ENCODE measurements around the gene RRAGA.
"Not testable (repeated sequence)": the region's sequence is repeated elsewhere in the genome, so short reads cannot be mapped to it uniquely, and the experiment has no call there.

RRAGA gene
- total RNA-seq, result 38.3 to 64.6 (median 49.1) reads per million in 17 experiments

- peak; percentile 96 to 98 (median 98) for DNase-seq
These were observed at the start of gene RRAGA for GRCh38 chr9:19048966-19049916. RRAGA (plus strand) TSS chr9:19049427; CDS start chr9:19049660, 233 bp downstream.

- DNase-seq, result no peak
These were observed 49.1 kb upstream of the RRAGA start for GRCh38 chr9:19000133-19000532.

- no peak for DNase-seq
These were observed 39.7 kb upstream of the RRAGA start for GRCh38 chr9:19009391-19009965.

DNA sequence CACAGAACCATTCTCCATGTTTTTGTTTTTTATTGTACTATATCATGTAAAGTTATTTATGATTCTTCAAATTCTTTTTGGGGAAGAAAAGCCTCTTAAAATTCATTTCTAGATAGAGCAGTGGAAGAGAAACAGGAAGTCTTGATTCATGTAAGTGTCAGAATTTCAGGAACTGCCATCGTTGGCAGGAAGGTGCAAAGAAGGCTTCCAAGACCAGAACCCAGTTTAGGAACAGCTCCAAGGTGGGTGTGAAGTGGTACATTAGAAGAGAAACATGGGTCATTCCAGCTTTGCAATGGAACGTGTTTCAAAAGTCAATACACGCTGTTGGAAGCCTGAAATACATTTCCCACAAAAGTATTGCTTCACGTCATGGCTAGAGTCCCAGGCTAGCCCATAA lies 31.0 kb upstream of the RRAGA start:
- DNase-seq, result peak in 2 of 4 experiments; percentile 19 to 23

DNA sequence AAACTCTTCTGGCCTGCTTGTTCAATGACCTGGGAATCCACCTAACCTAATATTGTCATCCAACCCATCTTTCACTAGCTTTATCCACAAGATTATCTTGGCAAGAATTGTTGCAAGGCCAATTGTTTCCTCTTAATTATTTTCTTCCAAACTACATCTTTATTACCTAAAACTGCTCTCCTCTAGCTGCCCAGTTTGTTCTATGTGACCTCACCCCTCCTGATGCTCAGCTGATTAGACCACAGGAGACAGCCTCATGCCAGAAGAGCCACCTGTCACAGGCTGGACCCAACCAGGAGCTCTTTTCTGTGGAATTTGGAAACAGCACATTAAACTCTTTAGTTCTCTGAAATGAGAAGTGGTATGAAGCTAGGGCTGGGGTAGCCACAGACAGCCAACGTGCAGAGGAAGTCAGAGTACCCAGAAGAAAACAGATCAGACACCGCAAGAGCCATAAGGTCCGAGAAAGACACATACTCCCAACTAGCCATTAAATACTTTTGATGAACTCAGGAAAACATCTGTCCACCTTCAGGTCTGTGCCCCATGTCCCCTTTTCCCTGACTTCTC lies 28.3 kb upstream of the RRAGA start:
- no peak for DNase-seq

GRCh38 chr9:19021649-19022048 lies 27.6 kb upstream of the RRAGA start:
- not testable (repeated sequence) for DNase-seq

- DNase-seq, result no peak
These were observed 27.0 kb upstream of the RRAGA start for GRCh38 chr9:19022206-19022605.

DNA sequence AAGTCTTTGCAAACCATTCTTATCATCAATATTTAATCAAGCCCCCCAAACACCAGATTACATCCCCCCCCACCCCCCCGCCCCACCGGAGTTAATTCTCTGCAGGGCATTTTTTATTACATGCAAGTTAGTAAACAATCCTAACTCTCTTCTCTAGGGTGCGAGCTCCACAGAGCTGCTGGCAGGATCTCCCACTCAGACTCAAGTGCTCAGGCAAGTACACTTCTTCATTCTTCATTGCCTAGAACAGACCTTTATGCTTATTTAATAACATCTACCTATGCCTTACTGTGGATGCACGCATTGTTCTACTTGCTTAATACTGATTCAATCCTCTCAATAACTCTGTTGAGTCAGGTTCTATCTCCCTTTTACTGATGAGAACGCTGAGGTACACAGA lies 26.1 kb upstream of the RRAGA start:
- no peak for DNase-seq

DNA sequence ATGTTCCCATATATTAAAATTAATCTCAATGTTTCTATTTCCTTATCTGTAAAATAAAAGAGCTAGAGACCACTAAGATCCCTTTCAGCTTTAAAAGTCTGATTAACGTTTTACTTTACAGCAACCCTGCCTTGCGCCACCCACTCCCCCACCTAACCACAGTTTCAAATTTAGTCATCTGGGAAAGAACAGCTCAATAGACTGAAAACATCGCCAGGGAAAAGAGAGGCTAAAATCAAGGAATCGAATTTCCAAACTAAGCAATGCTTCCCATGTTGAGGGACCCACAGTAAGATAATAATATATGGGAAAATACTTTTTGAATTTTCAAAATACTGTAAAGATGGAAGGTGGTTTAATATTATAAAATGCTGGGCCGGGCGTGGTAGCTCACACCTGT lies 22.9 kb upstream of the RRAGA start:
- DNase-seq, result no peak

DNA sequence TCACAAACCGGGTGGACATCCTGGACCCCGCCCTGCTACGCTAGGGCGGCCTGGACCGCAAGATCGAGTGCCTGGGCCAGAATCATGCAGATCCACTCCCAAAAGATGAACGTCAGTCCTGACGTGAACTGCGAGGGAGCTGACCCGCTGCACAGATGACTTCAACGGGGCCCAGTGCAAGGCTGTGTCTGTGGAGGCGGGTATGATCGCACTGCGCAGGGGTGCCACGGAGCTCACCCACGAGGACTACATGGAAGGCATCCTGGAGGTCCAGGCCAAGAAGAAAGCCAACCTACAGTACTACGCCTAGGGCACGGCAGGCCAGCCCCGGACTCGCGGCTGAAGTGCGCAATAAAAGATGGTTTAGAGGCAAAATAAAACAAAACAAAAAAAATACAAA lies 21.4 kb upstream of the RRAGA start:
- no peak for DNase-seq

DNA sequence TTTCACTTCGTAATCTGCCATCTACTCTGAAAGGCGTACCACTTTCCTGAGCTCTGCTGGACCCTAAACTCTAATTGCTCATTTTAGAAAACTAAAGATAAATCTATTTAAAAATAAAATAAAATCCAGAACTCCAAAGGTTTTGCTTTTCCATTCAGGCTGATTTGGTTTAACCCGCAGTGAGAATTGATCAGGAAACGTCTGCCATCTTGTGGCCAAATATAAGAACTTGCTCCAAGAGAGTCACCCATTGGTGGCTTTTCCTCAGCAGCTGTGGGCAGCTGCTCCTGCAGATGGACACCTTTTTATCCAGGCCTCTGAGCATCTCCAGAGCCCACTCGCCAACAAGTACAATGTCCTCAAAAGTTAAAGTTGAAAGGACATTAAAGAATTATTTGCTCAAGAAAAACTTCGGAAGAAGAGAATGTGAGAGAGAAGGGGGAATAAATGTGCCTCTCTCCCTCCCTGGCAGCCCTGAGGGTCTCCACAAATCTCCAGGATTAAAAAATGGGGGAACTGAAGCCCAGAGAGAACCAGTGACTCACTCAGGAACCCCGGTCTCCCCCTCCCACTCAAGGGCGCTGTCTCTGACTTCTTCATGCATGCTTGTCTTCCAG lies 20.3 kb upstream of the RRAGA start:
- peak; percentile 62 to 76 (median 68) for DNase-seq

- no peak for DNase-seq
These were observed 18.3 kb upstream of the RRAGA start for GRCh38 chr9:19030899-19031298.

DNA sequence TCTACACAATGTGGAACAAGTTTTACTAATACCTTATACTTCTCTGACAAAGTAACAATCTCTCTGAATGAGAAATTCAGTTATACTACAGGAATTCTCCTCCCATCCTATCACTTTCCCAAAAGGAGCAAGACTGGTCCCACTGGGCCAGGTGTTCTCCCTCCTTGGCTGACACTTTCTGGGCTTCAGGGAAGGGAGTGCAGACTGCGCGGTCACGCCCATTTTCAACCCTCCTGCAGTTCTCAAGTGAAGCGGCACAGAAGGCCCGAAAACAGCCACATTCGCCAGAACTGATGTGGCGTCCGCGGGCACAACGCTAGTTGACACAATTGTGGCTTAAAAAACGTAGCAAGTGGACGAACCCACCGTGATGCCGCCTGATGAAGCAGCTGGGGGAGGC lies 16.8 kb upstream of the RRAGA start:
- DNase-seq, result no peak

DNA sequence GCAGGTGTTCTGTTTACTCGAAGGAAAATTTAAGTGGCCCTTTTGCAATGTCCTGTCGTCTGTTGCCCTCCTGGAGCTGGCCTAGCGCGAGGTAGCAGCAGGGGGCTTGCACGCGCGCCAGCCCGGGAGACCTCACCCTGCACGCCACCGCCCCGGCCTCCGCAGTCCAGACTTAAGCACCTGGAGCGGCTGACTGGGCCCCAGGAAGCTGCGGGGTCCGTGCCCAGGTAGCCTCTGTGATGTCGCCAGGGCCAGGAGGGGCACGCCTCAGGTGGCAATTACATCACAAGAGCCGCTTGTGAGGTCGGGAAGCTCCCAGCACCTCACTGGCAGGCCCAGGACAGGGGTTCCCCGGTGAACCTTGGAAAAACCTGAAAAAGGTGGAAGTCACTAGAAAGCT lies 16.2 kb upstream of the RRAGA start, which contains the start of gene SAXO1:
TSS of gene SAXO1 (minus strand) at position 195 of the 400 bp plus-strand sequence. CDS start 301 bp downstream, outside the sequence.
- no peak for DNase-seq

DNA sequence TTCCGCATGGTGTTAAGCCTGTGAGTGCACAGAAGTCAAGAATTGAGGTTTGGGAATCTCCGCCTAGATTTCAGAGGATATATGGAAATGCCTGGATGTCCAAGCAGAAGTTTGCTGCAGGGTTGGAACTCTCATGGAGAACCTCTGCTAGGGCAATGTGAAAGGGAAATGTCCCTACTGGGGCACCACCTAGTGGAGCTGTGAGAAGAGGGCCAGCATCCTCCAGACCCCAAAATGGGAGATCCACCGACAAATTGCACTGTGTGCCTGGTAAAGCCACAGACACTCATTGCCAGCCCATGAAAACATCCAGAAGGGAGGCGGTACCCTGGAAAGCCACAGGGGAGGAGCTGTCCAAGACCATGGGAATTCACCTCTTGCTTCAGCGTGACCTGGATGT lies 12.6 kb upstream of the RRAGA start:
- no peak for DNase-seq

DNA sequence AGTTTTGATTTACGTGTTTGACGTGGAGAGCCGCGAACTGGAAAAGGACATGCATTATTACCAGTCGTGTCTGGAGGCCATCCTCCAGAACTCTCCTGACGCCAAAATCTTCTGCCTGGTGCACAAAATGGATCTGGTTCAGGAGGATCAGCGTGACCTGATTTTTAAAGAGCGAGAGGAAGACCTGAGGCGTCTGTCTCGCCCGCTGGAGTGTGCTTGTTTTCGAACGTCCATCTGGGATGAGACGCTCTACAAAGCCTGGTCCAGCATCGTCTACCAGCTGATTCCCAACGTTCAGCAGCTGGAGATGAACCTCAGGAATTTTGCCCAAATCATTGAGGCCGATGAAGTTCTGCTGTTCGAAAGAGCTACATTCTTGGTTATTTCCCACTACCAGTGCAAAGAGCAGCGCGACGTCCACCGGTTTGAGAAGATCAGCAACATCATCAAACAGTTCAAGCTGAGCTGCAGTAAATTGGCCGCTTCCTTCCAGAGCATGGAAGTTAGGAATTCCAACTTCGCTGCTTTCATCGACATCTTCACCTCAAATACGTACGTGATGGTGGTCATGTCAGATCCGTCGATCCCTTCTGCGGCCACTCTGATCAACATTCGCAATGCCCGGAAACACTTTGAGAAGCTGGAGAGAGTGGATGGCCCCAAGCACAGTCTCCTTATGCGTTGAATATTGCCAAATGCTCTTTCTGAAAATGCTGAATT lies 850 bp downstream of the RRAGA start:
- DNase-seq, result peak; percentile 5 to 17 (median 6)

- DNase-seq, result no peak
These were observed 1.7 kb downstream of the RRAGA start for GRCh38 chr9:19050637-19051591.

DNA sequence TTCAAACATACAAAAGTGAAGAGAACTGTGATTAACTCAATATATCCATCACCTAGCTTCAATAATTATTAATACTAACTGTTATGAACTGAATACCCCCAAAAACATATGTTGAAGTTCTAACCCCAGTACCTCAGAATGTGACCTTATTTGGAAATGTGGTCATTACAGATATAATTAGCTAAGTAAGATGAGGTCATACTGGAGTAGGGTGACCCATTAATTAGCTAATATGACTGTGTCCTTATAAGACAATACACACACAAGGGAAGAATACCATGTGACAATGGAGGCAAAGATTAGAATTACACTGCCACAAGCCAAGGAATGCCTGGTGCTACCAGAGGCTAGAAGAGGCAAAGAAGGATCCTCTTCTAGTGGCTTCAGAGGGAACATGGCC lies 7.8 kb downstream of the RRAGA start:
- DNase-seq, result no peak

DNA sequence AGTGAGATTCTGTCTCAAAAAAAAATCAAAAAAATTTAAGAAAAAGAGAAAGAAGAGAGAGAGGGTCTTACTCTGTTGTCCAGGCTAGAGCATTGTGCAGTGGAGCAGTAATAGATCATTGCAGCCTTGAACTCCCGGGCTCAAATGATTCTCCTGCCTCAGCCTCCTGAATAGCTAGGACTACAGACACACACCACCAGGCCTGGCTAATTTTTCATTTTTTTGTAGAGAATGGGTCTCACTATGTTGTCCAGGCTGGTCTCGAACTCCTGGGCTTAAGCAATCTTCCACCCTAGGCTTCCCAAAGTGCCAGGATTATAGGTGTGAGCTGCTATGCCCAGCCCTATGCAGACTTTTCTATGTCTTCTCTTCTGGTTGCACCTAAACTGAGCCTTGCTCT lies 25.0 kb downstream of the RRAGA start:
- no peak for DNase-seq

DNA sequence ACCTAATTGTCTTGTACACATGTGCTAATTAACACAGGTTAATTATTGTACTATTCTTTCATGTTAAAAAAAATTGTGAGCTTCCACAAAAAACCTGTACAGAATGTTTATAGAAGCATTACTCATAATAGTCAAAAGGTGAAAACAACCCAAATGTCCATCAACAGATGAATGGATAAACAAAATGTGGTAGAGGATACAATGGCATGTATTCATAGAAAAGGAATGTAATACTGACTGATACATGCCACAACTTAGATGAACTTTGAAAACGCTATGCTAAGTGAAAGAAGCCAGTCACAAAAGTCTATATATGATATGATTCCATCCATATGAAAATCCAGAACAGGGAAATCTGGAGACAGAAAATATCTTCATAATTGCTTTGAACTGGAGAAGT lies 25.6 kb downstream of the RRAGA start:
- no peak for DNase-seq

DNA sequence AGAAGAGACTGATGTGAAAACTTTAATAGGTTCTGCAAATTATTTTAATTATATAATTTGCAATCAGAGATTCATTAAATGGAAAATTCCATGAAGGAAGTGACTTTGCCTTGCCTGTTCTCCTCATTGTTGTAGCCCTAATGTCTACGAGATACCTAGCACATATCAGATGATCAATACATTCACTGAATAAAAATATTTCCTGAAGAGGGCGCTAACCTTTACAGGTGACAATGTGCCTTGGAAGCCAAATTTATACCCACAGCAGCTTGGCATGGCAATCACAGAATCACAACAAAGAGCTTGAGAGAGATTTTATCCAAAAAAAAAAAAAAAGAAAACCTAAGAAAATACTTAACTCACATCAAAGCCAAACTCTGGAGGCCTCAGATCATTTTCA lies 36.1 kb downstream of the RRAGA start:
- DNase-seq, result peak in 3 of 4 experiments; percentile 12 to 37 (median 31)
